ENCODE results near the gene C2orf15. TPM values are rescaled to one million over a fixed set of nuclear protein-coding genes. Genes with fewer than 3 reads are reported as not detected.

Gene C2orf15
- total and polyA plus RNA-seq, 10 of the 15 experiments (the other 5 are each of a cell fraction or from before 2014, with no cell fraction given), result 1.4 to 3.4 (median 2.4) TPM

GRCh38 chr2:99198103-99198841, 56.8 kb downstream of the C2orf15 start:
- ChIA-PET CTCF (no interaction called here), POLR2A (no interaction called here), RAD21 (ENCODE audit: unreplicated experiment) (no interaction called here), SMC1A (ENCODE audit: uncharacterized antibody, unreplicated experiment) (no interaction called here)
- WGBS (ENCODE audit: insufficient coverage, insufficient replicate concordance, low lambda C conversion rate, missing lambda C conversion rate), result 85% methylated on average over 6 of the region's 6 CpGs
- H3K4me3 ChIP-seq, result no peak overlapping the region
- in situ Hi-C loops (cut with MboI), result loop anchor here (25.0 kb wide), 1 partner anchor 289 kb away; the partner anchor contains the start of gene REV1
- H2AFZ ChIP-seq (ENCODE audit: control insufficient read depth, low read depth, low read length), result no peak overlapping the region
- H3K9ac ChIP-seq (ENCODE audit: control insufficient read depth, insufficient read depth, low read length), result no peak overlapping the region
- H3K27ac ChIP-seq (ENCODE audit: control insufficient read depth, insufficient read depth), result no peak overlapping the region
- H3K27me3 ChIP-seq (replicated peaks in 1 of 2; ENCODE audit: control insufficient read depth in 2 of 2, insufficient read depth in 2 of 2, low read length in 1 of 2), result no peaks in the 10 kb centered on the region
- no peaks in the 10 kb centered on the region for H3K4me1 ChIP-seq (ENCODE audit: control insufficient read depth, insufficient read depth, low read length)
- H3K9me3 ChIP-seq (replicated peaks; ENCODE audit: control insufficient read depth, insufficient read depth, low read length), result no peaks in the 10 kb centered on the region
- H3K36me3 ChIP-seq (ENCODE audit: control insufficient read depth in 2 of 2, insufficient read depth in 2 of 2, low read length in 1 of 2), result peaks cover 1 to 12% of the 10 kb centered on the region in 2 experiments; a peak in 2 of 4 replicates
- FAIRE-seq (no peak), DNase-seq (ENCODE audit: low read depth, low spot score) (no peak), ATAC-seq (no peak)
- intact Hi-C loops (cut with micrococcal nuclease; ENCODE audit: unreplicated experiment), result no loop called here
- BruUV-seq (replicated peaks), result no TSS peak
- H4K20me1 ChIP-seq (ENCODE audit: control insufficient read depth, insufficient read depth), result no peaks in the 10 kb centered on the region
- H3K4me2 ChIP-seq (ENCODE audit: control insufficient read depth, insufficient read depth), result no peak overlapping the region
- no peak for TF ChIP-seq ZBED1 (IDR thresholded peaks at IDR 0.05; ENCODE audit: borderline replicate concordance)
- no peak for TF ChIP-seq KDM1A (IDR thresholded peaks at IDR 0.05; ENCODE audit: borderline replicate concordance)
- TF ChIP-seq TAF1 (IDR thresholded peaks at IDR 0.05; ENCODE audit: borderline replicate concordance, low read depth, low read length), result no peak
- TF ChIP-seq ZBTB40 (IDR thresholded peaks at IDR 0.05; ENCODE audit: borderline replicate concordance), result no peak
- H3K79me2 ChIP-seq (ENCODE audit: control insufficient read depth, insufficient read depth, low read length), result no peaks in the 10 kb centered on the region
